22Rv1 (cell line): ENCODE data around the gene XRCC4.

ENCODE experiments used
- H3K27ac ChIP-seq: fragments of 450-650 bp; 2 replicates; pipeline ENCODE4 v1.5.1; 2017
- ZFX ChIP-seq: fragments of 450-650 bp; IDR thresholded peaks from 2 replicates; pipeline ENCODE4 v1.6.1; 2017; ENCODE audit warnings: antibody characterized with exemption, borderline replicate concordance
- TF ChIP-seq, protein P1 (sequence below): fragments of 450-650 bp; IDR thresholded peaks from 2 replicates; pipeline ENCODE4 v1.5.1; 2017; ENCODE audit warnings: mild to moderate bottlenecking

Gene XRCC4

DNA sequence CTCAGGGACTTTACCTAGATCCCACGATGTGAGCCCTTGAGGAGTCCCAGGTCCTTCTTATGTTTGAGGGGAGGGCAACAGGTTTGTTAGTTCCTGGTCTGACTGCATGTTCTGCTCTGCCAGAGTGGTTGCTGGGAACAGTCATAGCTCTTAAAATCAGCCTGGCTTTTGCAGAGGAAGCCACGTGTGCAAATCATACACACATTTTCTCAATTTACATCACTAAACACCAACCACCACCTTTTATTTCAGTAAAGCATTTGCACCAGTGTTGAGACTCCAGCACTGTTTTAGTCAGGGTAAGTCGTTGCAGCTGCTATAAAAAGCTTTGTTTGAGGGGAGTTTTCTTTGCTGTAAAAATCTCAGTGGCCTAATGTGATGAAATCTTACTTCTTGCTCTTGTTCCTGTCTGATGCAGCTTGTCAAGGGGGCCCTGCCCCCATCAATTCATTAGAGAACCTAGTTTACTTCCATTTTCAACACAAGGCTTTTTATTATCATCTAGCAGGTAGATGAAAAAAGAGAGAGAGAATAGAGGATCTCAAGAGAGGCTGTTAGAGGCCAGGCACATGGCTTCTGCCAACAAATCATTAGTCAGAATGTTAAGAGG is 323.9 kb downstream of the XRCC4 start:
- H3K27ac ChIP-seq: no peak overlapping the region
- no peak for TF ChIP-seq ZFX
- TF ChIP-seq, protein P1, sequence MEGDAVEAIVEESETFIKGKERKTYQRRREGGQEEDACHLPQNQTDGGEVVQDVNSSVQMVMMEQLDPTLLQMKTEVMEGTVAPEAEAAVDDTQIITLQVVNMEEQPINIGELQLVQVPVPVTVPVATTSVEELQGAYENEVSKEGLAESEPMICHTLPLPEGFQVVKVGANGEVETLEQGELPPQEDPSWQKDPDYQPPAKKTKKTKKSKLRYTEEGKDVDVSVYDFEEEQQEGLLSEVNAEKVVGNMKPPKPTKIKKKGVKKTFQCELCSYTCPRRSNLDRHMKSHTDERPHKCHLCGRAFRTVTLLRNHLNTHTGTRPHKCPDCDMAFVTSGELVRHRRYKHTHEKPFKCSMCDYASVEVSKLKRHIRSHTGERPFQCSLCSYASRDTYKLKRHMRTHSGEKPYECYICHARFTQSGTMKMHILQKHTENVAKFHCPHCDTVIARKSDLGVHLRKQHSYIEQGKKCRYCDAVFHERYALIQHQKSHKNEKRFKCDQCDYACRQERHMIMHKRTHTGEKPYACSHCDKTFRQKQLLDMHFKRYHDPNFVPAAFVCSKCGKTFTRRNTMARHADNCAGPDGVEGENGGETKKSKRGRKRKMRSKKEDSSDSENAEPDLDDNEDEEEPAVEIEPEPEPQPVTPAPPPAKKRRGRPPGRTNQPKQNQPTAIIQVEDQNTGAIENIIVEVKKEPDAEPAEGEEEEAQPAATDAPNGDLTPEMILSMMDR: no peak

DNA sequence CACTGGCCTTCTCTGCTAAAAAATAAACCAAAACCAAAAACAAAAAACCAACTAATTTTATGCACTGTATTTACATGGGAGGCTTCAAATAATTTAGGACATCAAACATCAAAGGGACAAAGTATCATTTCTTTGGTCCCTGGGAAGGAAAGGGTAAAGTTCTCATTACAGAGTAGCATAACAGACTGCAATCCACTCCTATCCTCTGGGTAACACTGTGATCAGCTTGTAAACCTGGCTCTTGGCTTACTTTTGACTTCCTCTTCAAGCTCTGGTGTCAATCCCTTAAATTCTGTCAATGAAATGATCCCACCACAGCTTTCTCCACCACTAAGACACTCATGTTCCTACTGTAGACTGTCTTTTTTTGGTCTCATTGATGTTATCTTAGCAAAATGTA is 324.4 kb downstream of the XRCC4 start:
- TF ChIP-seq ZFX: no peak
- TF ChIP-seq, protein P1: no peak
- H3K27ac ChIP-seq: no peak overlapping the region
